ENCODE measurements around the gene CBR1.

The CBR1 gene

GRCh38 chr21:36103434-36103833 is 33.6 kb downstream of the CBR1 start:
- Mint-ChIP-seq H3K4me1 (peaks cover 4% of the 10 kb centered on the region), H3K9me3 (peaks cover 4% of the 10 kb centered on the region), H3K27me3 (peaks cover 39% of the 10 kb centered on the region), H3K4me3 (no peak overlapping the region), H3K27ac (no peak overlapping the region), H3K36me3 (no peaks in the 10 kb centered on the region)
- no peak for DNase-seq
- CTCF ChIA-PET = interaction anchor here (0.8 to 2.3 kb wide), 3 partner anchors 16 to 44 kb away, joined by 3 to 7 read pairs (median 3); partner anchors contain the start of gene SETD4

DNA sequence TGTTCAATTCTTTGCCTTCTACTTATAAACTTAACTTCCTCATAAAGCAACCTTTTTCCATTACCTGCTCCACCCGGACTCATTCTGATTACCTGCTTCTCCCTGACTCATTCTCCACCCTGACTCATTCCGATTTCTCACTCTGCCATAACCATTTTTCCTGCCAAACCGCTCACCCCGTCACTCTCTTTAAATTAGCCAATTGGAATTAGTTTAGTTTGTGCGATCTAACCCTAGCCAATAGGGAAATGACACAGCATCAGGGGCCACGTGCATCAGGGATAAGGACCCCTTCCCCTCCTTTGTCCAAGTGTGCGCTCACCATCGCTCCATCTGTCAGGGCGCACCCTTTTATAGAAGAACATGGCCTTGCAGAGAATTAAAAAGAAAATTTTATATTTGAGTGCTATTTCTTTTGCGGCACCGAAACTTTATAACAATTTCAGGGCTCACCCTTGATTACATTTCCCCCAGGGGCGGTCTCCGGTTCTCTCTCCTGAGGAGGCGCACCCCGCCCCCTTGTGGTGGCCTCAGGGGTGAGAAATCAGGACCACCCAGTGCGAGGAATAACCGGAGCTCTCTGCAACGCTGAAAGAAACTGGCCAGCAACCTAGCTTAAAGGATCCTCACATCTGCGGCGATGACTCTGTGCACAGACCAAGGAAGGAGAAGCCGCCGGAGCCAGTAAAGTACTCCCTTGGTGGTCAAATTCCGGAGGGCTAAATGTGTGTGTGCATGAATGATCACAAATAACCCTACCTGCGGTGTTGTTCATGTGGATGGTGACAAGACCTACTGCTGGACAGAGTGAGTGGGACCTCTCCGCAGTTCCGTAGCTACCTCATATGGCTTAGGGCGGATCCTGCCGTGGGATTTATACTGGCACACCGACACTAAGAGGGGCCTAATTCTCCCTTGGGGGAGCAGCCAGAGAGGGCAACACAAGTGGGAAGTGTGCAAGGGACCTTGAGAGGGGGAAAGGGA is 34.8 kb downstream of the CBR1 start:
- Mint-ChIP-seq H3K4me1 (peaks cover 4% of the 10 kb centered on the region), H3K27me3 (peaks cover 44% of the 10 kb centered on the region), H3K36me3 (no peaks in the 10 kb centered on the region), H3K4me3 (no peak overlapping the region), H3K9me3 (peaks cover 4% of the 10 kb centered on the region), H3K27ac (no peak overlapping the region)
- CTCF ChIA-PET = interaction anchor here (1.0 to 2.3 kb wide), 2 partner anchors 45 to 266 kb away, joined by 3 to 7 read pairs; partner anchors contain the start of gene SETD4
- peak; percentile 60 for DNase-seq

GRCh38 chr21:36105327-36105842 is 35.6 kb downstream of the CBR1 start:
- H3K27ac Mint-ChIP-seq = no peak overlapping the region
- no peak overlapping the region for H3K4me3 Mint-ChIP-seq
- peaks cover 4% of the 10 kb centered on the region for H3K9me3 Mint-ChIP-seq
- H3K27me3 Mint-ChIP-seq = peaks cover 44% of the 10 kb centered on the region
- DNase-seq = no peak
- peaks cover 4% of the 10 kb centered on the region for H3K4me1 Mint-ChIP-seq
- CTCF ChIA-PET = interaction anchor here (1.0 to 2.3 kb wide), 2 partner anchors 46 to 266 kb away, joined by 3 to 7 read pairs; partner anchors contain the start of gene SETD4
- H3K36me3 Mint-ChIP-seq = no peaks in the 10 kb centered on the region

DNA sequence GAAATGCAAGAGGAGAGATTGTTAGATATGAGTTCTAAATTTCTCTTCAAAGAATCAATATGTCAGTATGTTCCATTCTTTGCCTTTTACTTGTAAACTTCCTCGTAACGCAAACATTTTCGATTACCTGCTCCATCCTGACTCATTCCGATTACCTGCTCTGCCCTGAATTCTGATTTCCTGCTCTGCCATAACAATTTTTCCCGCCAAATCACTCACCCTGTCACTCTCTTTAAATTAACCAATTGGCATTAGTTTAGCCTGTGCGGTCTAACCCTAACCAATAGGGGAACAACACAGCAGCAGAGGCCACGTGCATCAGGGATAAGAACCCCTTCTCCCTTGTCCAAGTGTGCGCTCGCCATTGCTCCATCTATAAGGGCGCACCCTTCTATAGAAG is 40.0 kb downstream of the CBR1 start:
- no peak for DNase-seq
- peaks cover 42% of the 10 kb centered on the region for H3K27me3 Mint-ChIP-seq
- no peak overlapping the region for H3K4me3 Mint-ChIP-seq
- no peaks in the 10 kb centered on the region for H3K36me3 Mint-ChIP-seq
- no peaks in the 10 kb centered on the region for H3K9me3 Mint-ChIP-seq
- H3K27ac Mint-ChIP-seq = no peak overlapping the region
- CTCF ChIA-PET = interaction anchor here (1.8 kb wide), 1 partner anchor 81 kb away, joined by 6 read pairs; no protein-coding TSS in a partner anchor
- H3K4me1 Mint-ChIP-seq = peaks cover 27% of the 10 kb centered on the region

GRCh38 chr21:36111238-36111637 is 41.4 kb downstream of the CBR1 start:
- Mint-ChIP-seq H3K36me3 (no peaks in the 10 kb centered on the region), H3K27me3 (peaks cover 33% of the 10 kb centered on the region), H3K4me3 (no peak overlapping the region), H3K4me1 (peaks cover 36% of the 10 kb centered on the region), H3K9me3 (no peaks in the 10 kb centered on the region), H3K27ac (no peak overlapping the region)
- CTCF ChIA-PET = interaction anchor here (1.8 kb wide), 1 partner anchor 82 kb away, joined by 6 read pairs; no protein-coding TSS in a partner anchor
- DNase-seq = no peak

- CTCF ChIA-PET = interaction anchor here (0.7 to 2.1 kb wide), 9 partner anchors 10 to 166 kb away, joined by 3 to 8 read pairs (median 5); partner anchors contain the start of gene SETD4
- Mint-ChIP-seq H3K36me3 (no peaks in the 10 kb centered on the region), H3K4me3 (peak overlapping the region; percentile 64), H3K9me3 (no peaks in the 10 kb centered on the region), H3K27ac (peak overlapping the region; percentile 90), H3K27me3 (peaks cover 16% of the 10 kb centered on the region), H3K4me1 (peaks cover 36% of the 10 kb centered on the region)
- peak; percentile 58 for DNase-seq
Measured at GRCh38 chr21:36113647-36114428, 44.0 kb downstream of the CBR1 start.

DNA sequence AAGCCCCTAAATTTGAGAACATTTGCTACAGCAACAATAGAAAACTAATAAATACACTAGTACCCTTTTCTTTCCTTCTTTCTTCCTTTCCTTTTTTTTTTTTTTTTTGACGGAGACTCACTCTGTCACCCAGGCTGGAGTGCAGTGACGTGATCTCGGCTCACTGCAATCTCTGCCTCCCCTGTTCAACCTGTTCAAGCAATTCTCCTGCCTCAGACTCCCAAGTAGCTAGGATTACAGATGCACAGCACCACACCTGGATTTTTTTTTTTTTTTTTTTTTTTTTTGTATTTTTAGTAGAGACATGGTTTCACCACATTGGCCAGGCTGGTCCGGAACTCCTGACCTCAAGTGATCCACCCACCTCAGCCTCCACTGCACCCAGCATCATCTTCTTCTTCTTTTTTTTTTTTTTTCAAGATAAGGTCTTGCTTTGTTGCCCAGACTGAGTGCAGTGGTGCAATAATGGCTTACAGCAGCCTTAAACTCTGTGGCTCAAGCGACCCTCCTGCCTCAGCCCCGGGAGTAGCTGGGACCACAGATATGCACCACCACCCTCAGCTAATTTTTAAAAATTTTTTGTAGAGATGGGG is 45.4 kb downstream of the CBR1 start:
- Mint-ChIP-seq H3K4me1 (peaks cover 36% of the 10 kb centered on the region), H3K4me3 (no peak overlapping the region), H3K9me3 (no peaks in the 10 kb centered on the region), H3K36me3 (no peaks in the 10 kb centered on the region), H3K27me3 (peaks cover 15% of the 10 kb centered on the region), H3K27ac (peak overlapping the region; percentile 19)
- CTCF ChIA-PET = interaction anchor here (1.2 to 1.7 kb wide), 2 partner anchors 10 to 12 kb away, joined by 4 to 6 read pairs; no protein-coding TSS in a partner anchor
- no peak for DNase-seq

DNA sequence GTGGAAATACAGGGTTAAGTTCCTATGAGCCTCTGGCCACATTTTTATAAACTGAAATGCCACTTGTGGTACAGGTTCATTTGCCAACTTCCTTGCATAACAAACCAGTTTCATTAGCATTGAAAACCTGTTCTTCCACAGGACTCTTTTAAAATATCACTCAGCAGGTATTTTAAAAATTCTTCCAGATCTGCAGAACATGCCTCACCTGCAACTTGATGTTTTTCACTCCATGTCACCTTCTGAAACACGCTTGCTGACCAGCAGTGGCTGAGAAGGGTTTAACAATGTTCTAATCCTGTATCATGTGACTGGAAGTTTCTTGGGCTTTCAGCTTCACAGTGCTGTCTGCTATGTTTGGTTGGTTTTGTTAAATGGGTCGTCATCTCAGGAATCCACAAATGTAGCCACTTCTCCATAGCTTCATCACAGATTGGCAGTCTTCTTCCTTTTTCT is 47.5 kb downstream of the CBR1 start:
- H3K36me3 Mint-ChIP-seq = no peaks in the 10 kb centered on the region
- no peaks in the 10 kb centered on the region for H3K9me3 Mint-ChIP-seq
- CTCF ChIA-PET = interaction anchor here (1.3 kb wide), 1 partner anchor 8 kb away, joined by 3 read pairs; no protein-coding TSS in a partner anchor
- H3K4me1 Mint-ChIP-seq = peaks cover 35% of the 10 kb centered on the region
- H3K4me3 Mint-ChIP-seq = no peak overlapping the region
- no peak overlapping the region for H3K27ac Mint-ChIP-seq
- peaks cover 18% of the 10 kb centered on the region for H3K27me3 Mint-ChIP-seq
- no peak for DNase-seq

DNA sequence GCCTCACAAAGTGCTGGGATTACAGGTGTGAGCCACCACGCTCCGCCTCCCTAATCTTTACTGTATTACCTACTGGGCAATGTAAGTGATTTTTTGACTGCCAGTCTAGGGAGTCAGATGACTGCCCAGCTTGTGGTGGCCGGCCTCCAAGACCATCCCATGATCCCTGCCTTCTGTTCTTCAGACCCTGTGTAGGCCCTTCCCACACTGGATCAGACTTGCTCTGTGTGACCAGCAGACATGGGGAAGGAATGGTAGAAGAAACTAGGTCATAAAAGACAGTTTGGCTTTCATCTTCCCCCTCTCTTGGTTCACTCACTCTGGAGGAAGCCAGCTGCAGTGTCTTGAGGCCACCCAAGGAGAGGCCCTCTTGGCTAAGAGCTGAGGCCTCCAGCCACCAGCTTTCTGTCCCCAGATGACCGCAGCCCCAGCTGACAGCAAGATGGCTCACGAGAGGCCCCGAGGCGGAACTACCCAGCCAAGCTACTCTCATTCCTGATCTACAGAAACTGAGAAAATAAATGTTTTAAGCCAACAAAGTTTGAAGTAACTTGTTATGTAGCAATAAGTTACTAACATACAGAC is 50.6 kb downstream of the CBR1 start:
- DNase-seq = no peak
- Mint-ChIP-seq H3K4me3 (no peak overlapping the region), H3K4me1 (peaks cover 6% of the 10 kb centered on the region), H3K36me3 (no peaks in the 10 kb centered on the region), H3K9me3 (no peaks in the 10 kb centered on the region), H3K27ac (no peak overlapping the region), H3K27me3 (peaks cover 10% of the 10 kb centered on the region)
- CTCF ChIA-PET = no interaction called here

All from activated naive CD4-positive, alpha-beta T cell treated with anti-CD3 and anti-CD28 coated beads, Interleukin-2, amount 10 ng/mL, durations not matched to agents 7 days and 5 days (primary cell).